GM23338 (cell line): ENCODE results near the gene LEMD1. TPM values are rescaled to one million over a fixed set of nuclear protein-coding genes. Genes with fewer than 3 reads are reported as not detected.

ENCODE experiments used
- ATAC-seq: fragments of 200-7000 bp; cut with Tn5 transposase; 3 replicates; pipeline ENCODE4 v1.9.1; 2020
- DNase-seq: peaks from one replicate; pipeline ENCODE4 v3.0.0-alpha.2; 2015; ENCODE audit warnings: low spot score
- H2AFZ ChIP-seq: fragments of 200-600 bp; sonication (generic); 2 replicates; pipeline ENCODE4 v1.8.0; 2016; ENCODE audit warnings: antibody characterized with exemption, mild to moderate bottlenecking, moderate library complexity
- H3F3A ChIP-seq: fragments of 200-600 bp; sonication (generic); replicated peaks from 2 replicates; pipeline ENCODE4 v1.8.0; 2017; ENCODE audit warnings: antibody characterized with exemption, mixed run types, low read depth
- H3K27ac ChIP-seq: fragments of 200-600 bp; sonication (generic); 2 replicates; pipeline ENCODE4 v1.6.1; 2016; ENCODE audit warnings: low read depth
- H3K27me3 ChIP-seq: fragments of 200-600 bp; sonication (generic); 2 replicates; pipeline ENCODE4 v1.8.0; 2016; ENCODE audit warnings: mild to moderate bottlenecking, mixed run types, moderate library complexity; ENCODE audit not compliant: insufficient read depth
- H3K36me3 ChIP-seq: fragments of 200-600 bp; sonication (generic); 2 replicates; pipeline ENCODE4 v1.8.0; 2016; ENCODE audit warnings: mild to moderate bottlenecking; ENCODE audit not compliant: insufficient read depth
- H3K4me1 ChIP-seq: fragments of 200-600 bp; sonication (generic); 2 replicates; pipeline ENCODE4 v1.8.0; 2016; ENCODE audit warnings: mild to moderate bottlenecking, moderate library complexity; ENCODE audit not compliant: insufficient read depth
- H3K4me2 ChIP-seq: fragments of 200-600 bp; sonication (generic); 2 replicates; pipeline ENCODE4 v1.7.1; 2017; ENCODE audit warnings: mixed run types
- H3K4me3 ChIP-seq: fragments of 200-600 bp; sonication (generic); 2 replicates; pipeline ENCODE4 v1.6.1; 2016; ENCODE audit warnings: mixed run types
- H3K79me2 ChIP-seq: fragments of 200-600 bp; sonication (generic); replicated peaks from 2 replicates; pipeline ENCODE4 v1.8.0; 2017; ENCODE audit warnings: mild to moderate bottlenecking; ENCODE audit not compliant: insufficient read depth
- H3K9me2 ChIP-seq: fragments of 200-600 bp; sonication (generic); 2 replicates; pipeline ENCODE4 v1.8.0; 2017; ENCODE audit not compliant: insufficient read depth
- H4K20me1 ChIP-seq: fragments of 200-600 bp; sonication (generic); replicated peaks from 2 replicates; pipeline ENCODE4 v1.8.0; 2017; ENCODE audit warnings: mild to moderate bottlenecking; ENCODE audit not compliant: insufficient read depth
- H3K27ac Mint-ChIP-seq: 2 replicates; pipeline ENCODE4 v1.8.0; 2020; ENCODE audit warnings: inconsistent platforms, mild to moderate bottlenecking, moderate library complexity, mixed read lengths
- H3K27me3 Mint-ChIP-seq: 3 replicates; pipeline ENCODE4 v1.8.0; 2022; ENCODE audit warnings: low read depth, mild to moderate bottlenecking, moderate library complexity, mixed read lengths, inconsistent platforms; ENCODE audit not compliant: insufficient read depth, poor library complexity
- H3K36me3 Mint-ChIP-seq: 3 replicates; pipeline ENCODE4 v1.8.0; 2021; ENCODE audit warnings: low read depth, mild to moderate bottlenecking, inconsistent platforms, moderate library complexity, mixed read lengths
- H3K4me1 Mint-ChIP-seq: 3 replicates; pipeline ENCODE4 v1.8.0; 2020; ENCODE audit warnings: mild to moderate bottlenecking, inconsistent platforms, mixed read lengths
- H3K4me3 Mint-ChIP-seq: 3 replicates; pipeline ENCODE4 v1.8.0; 2021; ENCODE audit warnings: moderate library complexity, mild to moderate bottlenecking, inconsistent platforms, mixed read lengths
- H3K9me3 Mint-ChIP-seq: 3 replicates; pipeline ENCODE4 v1.8.0; 2020; ENCODE audit warnings: moderate library complexity, mild to moderate bottlenecking, inconsistent platforms, mixed read lengths
- CTCF ChIP-seq, 2 experiments: fragments of 200-600 bp in 1 of 2; sonication (generic) in 1 of 2; conservative IDR thresholded peaks; 2 replicates each; pipeline versions ENCODE4 v1.5.1 to v1.6.1; 2016 to 2017; ENCODE audit warnings: antibody characterized with exemption in 2 of 2, low read depth in 2 of 2, mild to moderate bottlenecking in 2 of 2, moderate library complexity in 1 of 2
- JUNB ChIP-seq: IDR thresholded peaks from one replicate; pipeline ENCODE4 v1.6.1; 2016; ENCODE audit warnings: antibody characterized with exemption; ENCODE audit not compliant: unreplicated experiment
- NANOG ChIP-seq: IDR thresholded peaks from 2 replicates; pipeline ENCODE4 v1.6.1; 2016; ENCODE audit warnings: antibody characterized with exemption, borderline replicate concordance
- POLR2AphosphoS5 ChIP-seq: IDR thresholded peaks from 2 replicates; pipeline ENCODE4 v1.6.1; 2016; ENCODE audit warnings: antibody characterized with exemption, low read depth
- REST ChIP-seq: IDR thresholded peaks from one replicate; pipeline ENCODE4 v1.6.1; 2018; ENCODE audit warnings: antibody characterized with exemption; ENCODE audit not compliant: unreplicated experiment
- ZNF114 ChIP-seq: fragments of 250-450 bp; sonication (Bioruptor Pico); IDR thresholded peaks from 2 replicates; pipeline ENCODE4 v1.5.0; 2020; ENCODE audit warnings: mild to moderate bottlenecking, moderate library complexity
- ZNF331 ChIP-seq: fragments of 250-450 bp; sonication (Bioruptor Pico); IDR thresholded peaks from 2 replicates; pipeline ENCODE4 v1.5.0; 2020; ENCODE audit warnings: low read depth, mild to moderate bottlenecking, moderate library complexity
- ZNF462 ChIP-seq: fragments of 250-450 bp; sonication (Bioruptor Pico); IDR thresholded peaks from 2 replicates; pipeline ENCODE4 v1.5.0; 2020; ENCODE audit warnings: mild to moderate bottlenecking, moderate library complexity
- polyA plus RNA-seq: library from polyadenylated mRNA; unstranded; fragments of >200 nt; fragmentation: Nextera tagmentation; extraction: Ambion mirVana; gene quantifications from 2 replicates; pipeline ENCODE4 v1.2.1, GENCODE V29; 2016
- total RNA-seq: library from RNA; depleted of rRNA; stranded (reverse); fragments of >200 nt; shearing (Covaris generic); gene quantifications from 2 replicates; pipeline ENCODE4 v1.2.3, GENCODE V29; 2014

The LEMD1 gene
- total and polyA plus RNA-seq, 2 experiments from 2014 or later, result 4.7 to 10.7 TPM

GRCh38 chr1:205430696-205431305 lies 8.9 kb upstream of the LEMD1 start:
- ATAC-seq (peak; percentile 82), DNase-seq (peak; percentile 88)
- Histone ChIP-seq H3K4me1 (peaks cover 15% of the 10 kb centered on the region), H3K79me2 (no peaks in the 10 kb centered on the region), H3K4me3 (peak overlapping the region; percentile 81), H3F3A (no peaks in the 10 kb centered on the region), H3K36me3 (no peaks in the 10 kb centered on the region), H3K27ac (no peak overlapping the region), H3K4me2 (peak overlapping the region; percentile 84), H2AFZ (peak overlapping the region; percentile 100), H3K27me3 (peaks cover 23% of the 10 kb centered on the region), H3K9me2 (no peaks in the 10 kb centered on the region), H4K20me1 (no peaks in the 10 kb centered on the region)
- Mint-ChIP-seq H3K9me3 (no peaks in the 10 kb centered on the region), H3K27ac (no peak overlapping the region), H3K36me3 (no peaks in the 10 kb centered on the region), H3K27me3 (peaks cover 22% of the 10 kb centered on the region), H3K4me1 (peaks cover 28% of the 10 kb centered on the region), H3K4me3 (peak overlapping the region; percentile 83)
- TF ChIP-seq JUNB (no peak), CTCF (conservative IDR thresholded peaks at IDR 0.05; ENCODE audit: low read depth in 2 of 2) (peak; percentile 99)

- H3K27me3 ChIP-seq, result peaks cover 23% of the 10 kb centered on the region
- Mint-ChIP-seq H3K9me3 (no peaks in the 10 kb centered on the region), H3K4me1 (peaks cover 33% of the 10 kb centered on the region), H3K27ac (no peak overlapping the region), H3K4me3 (peak overlapping the region; percentile 83), H3K36me3 (no peaks in the 10 kb centered on the region), H3K27me3 (peaks cover 18% of the 10 kb centered on the region)
- H3F3A ChIP-seq, result no peaks in the 10 kb centered on the region
- no peaks in the 10 kb centered on the region for H3K9me2 ChIP-seq
- H3K4me2 ChIP-seq, result peak overlapping the region; percentile 84
- peak; percentile 8; the same call in 2 of the 3 replicates for ATAC-seq
- H3K4me1 ChIP-seq, result peaks cover 16% of the 10 kb centered on the region
- no peaks in the 10 kb centered on the region for H3K79me2 ChIP-seq
- H3K36me3 ChIP-seq, result no peaks in the 10 kb centered on the region
- no peak overlapping the region for H3K27ac ChIP-seq
- H3K4me3 ChIP-seq, result peak overlapping the region; percentile 81
- DNase-seq, result no peak
- peak overlapping the region; percentile 100 for H2AFZ ChIP-seq
- H4K20me1 ChIP-seq, result no peaks in the 10 kb centered on the region
- TF ChIP-seq ZNF331 (CRISPR knock-in tag), result no peak
- TF ChIP-seq ZNF114 (CRISPR knock-in tag), result no peak
- TF ChIP-seq NANOG, result no peak
- no peak for TF ChIP-seq ZNF462 (CRISPR knock-in tag)
- no peak for TF ChIP-seq JUNB
- no peak for TF ChIP-seq POLR2AphosphoS5
- TF ChIP-seq REST, result no peak
Measured at GRCh38 chr1:205429762-205430695, 8.2 kb upstream of the LEMD1 start.
